PC-9 (cell line): Measurements from ENCODE around the gene AK3. TPM values are rescaled to one million over a fixed set of nuclear protein-coding genes. Genes with fewer than 3 reads are reported as not detected.

Source experiments
- total RNA-seq: library from RNA; stranded (reverse); gene quantifications from 2 replicates; pipeline ENCODE4 v1.2.3, GENCODE V29; 2021

The AK3 gene
- total RNA-seq, 1 experiment from 2014 or later = 36.2 TPM

Other genes starting within 250 kb of the AK3 start
- gene PLPP6, start 78.9 kb downstream of the AK3 start, total RNA-seq = 4.9 and 5.9 TPM in 2 replicates
- 5.9 and 7.1 TPM in 2 replicates for gene SPATA6L, start 74.7 kb downstream of the AK3 start, total RNA-seq
- gene CDC37L1, start 61.6 kb downstream of the AK3 start, total RNA-seq = 6.7 and 7.7 TPM in 2 replicates
- gene RCL1, start 51.7 kb upstream of the AK3 start, total RNA-seq = 8.5 and 9.5 TPM in 2 replicates
- 2.7 and 4.9 TPM in 2 replicates for gene JAK2, start 244.1 kb upstream of the AK3 start, total RNA-seq